NCI-H1105 treated with DMSO at 0.1 percent for 48 hours (cell line): ENCODE results near the gene IRF2BP1.
"Not testable (repeated sequence)": the region's sequence is repeated elsewhere in the genome, so short reads cannot be mapped to it uniquely, and the experiment has no call there.

Experiments
- DNase-seq: peaks from one replicate; lab custom pipeline; 2025; lab: John Stamatoyannopoulos, UW

Gene IRF2BP1

GRCh38 chr19:45881082-45881908 is 4.6 kb downstream of the IRF2BP1 start:
- DNase-seq: no peak

- DNase-seq: no peak
These were observed 6.0 kb downstream of the IRF2BP1 start for GRCh38 chr19:45879971-45880370.

GRCh38 chr19:45879055-45879454 is 6.9 kb downstream of the IRF2BP1 start:
- DNase-seq: no peak

- no peak for DNase-seq
These were observed 7.7 kb downstream of the IRF2BP1 start for GRCh38 chr19:45878043-45878794.

GRCh38 chr19:45876411-45877197 is 9.3 kb downstream of the IRF2BP1 start:
- no peak for DNase-seq

GRCh38 chr19:45876161-45876410 is 9.9 kb downstream of the IRF2BP1 start:
- DNase-seq: no peak

- no peak for DNase-seq
These were observed 11.3 kb downstream of the IRF2BP1 start for GRCh38 chr19:45874620-45874966.

GRCh38 chr19:45873219-45873772 is 12.6 kb downstream of the IRF2BP1 start:
- no peak for DNase-seq

- no peak for DNase-seq
These were observed 13.6 kb downstream of the IRF2BP1 start for GRCh38 chr19:45872095-45872919.

GRCh38 chr19:45870798-45871197 is 15.1 kb downstream of the IRF2BP1 start:
- no peak for DNase-seq

GRCh38 chr19:45867241-45867640 is 18.7 kb downstream of the IRF2BP1 start:
- DNase-seq: not testable (repeated sequence)

GRCh38 chr19:45866400-45867176 is 19.4 kb downstream of the IRF2BP1 start:
- no peak for DNase-seq

- DNase-seq: no peak
These were observed 20.5 kb downstream of the IRF2BP1 start for GRCh38 chr19:45865269-45865948.

- no peak for DNase-seq
These were observed 21.3 kb downstream of the IRF2BP1 start for GRCh38 chr19:45864629-45865082.

- DNase-seq: no peak
These were observed 21.9 kb downstream of the IRF2BP1 start, which contains the start of gene FOXA3 for GRCh38 chr19:45863840-45864628. TSS of gene FOXA3 (plus strand) at chr19:45864326. CDS start at chr19:45864457, 131 bp downstream.

GRCh38 chr19:45863335-45863839 is 22.6 kb downstream of the IRF2BP1 start:
- no peak for DNase-seq

- DNase-seq: peak; percentile 98
These were observed 23.2 kb downstream of the IRF2BP1 start, which contains the start of gene SYMPK for GRCh38 chr19:45862564-45863334. TSS of gene SYMPK (minus strand) at chr19:45863147. CDS start at chr19:45854495, 8,652 bp downstream.

GRCh38 chr19:45862271-45862563 is 23.7 kb downstream of the IRF2BP1 start:
- DNase-seq: no peak
